ENCODE measurements around the gene CDK11A. TPM values are rescaled to one million over a fixed set of nuclear protein-coding genes. Genes with fewer than 3 reads are reported as not detected.

Gene CDK11A
- total and polyA plus RNA-seq, 2 of the 8 experiments (the other 6 are each of a cell fraction or from before 2014, with no cell fraction given): 15.0 to 45.6 TPM

DNA sequence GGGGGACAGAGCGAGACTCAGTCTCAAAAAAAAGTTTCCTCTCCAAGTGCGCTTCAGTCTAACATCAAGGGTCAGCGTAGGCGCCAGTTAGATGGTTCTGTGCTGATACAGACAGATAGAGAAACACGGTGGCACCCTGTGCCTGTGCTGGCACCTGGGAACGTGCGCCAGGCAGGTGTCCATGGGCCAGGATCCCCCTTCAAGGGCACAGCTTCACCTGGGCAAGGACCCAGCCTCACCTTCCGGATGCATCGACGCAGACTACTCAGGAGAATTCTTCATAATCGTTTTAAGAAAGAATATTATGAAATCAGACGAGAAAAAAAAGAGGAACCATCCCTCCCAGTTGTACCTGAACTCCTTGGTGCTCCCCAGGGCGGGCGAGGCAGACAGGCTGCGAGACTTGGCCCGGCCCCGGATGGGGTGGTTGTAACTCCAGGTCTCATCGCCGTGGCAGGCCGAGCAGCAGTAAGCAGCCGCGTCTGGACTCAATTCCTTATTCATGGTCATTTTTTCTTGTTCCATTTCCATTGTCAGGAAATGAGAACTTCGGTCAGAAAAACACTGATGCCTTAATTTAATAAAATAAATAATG lies 40.8 kb upstream of the CDK11A start (continued):
- no peak for TF ChIP-seq HDAC2 (IDR thresholded peaks at IDR 0.05; ENCODE audit: borderline replicate concordance in 1 of 2, low read depth in 2 of 2, low read length in 2 of 2)
- TF ChIP-seq CTBP2 (IDR thresholded peaks at IDR 0.05; ENCODE audit: borderline replicate concordance, insufficient read depth, insufficient read length, low read length): no peak
- no peak for TF ChIP-seq EGR1 (IDR thresholded peaks at IDR 0.05; ENCODE audit: borderline replicate concordance, low read depth, low read length)
